ENCODE results near the gene COL20A1.

DNA sequence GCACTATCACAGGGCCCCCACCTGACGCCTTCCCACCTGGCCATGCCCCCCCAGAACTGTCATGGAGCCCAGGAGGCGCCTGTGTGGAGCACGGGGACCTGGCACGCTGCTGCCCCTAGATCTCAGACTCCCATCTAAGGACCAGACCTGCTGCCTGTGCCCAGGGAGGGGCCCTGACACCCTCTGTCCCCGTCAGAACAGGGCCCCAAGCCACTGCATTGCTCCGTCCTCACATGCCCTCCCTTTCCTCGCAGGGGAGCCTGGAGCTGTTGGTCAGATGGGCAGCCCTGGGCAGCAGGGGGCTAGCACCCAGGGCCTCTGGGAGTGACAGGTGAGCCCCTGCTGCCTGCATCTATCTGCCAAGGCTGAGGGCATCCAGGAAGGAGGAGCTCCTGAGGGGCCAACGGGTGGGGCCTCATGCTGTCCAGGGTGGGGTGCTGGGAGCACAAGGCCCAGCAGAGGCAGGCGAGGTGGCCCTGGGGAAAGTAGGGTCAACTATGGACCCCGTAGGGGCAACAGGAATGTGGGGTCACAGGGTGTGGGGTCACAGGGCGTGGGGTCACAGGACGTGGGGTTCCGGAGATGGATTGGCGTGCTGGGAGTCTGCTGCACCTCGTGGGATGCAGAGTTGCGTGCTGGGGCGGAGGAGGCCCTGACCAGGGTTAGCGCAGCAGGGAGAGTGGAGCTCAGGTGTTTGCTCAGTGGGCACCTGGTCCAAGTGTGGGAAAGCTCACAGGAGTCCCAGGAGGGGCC is 36.5 kb downstream of the COL20A1 start:
- TF ChIP-seq POLR2A (IDR thresholded peaks at IDR 0.05), result no peak
- TF ChIP-seq, protein P1, sequence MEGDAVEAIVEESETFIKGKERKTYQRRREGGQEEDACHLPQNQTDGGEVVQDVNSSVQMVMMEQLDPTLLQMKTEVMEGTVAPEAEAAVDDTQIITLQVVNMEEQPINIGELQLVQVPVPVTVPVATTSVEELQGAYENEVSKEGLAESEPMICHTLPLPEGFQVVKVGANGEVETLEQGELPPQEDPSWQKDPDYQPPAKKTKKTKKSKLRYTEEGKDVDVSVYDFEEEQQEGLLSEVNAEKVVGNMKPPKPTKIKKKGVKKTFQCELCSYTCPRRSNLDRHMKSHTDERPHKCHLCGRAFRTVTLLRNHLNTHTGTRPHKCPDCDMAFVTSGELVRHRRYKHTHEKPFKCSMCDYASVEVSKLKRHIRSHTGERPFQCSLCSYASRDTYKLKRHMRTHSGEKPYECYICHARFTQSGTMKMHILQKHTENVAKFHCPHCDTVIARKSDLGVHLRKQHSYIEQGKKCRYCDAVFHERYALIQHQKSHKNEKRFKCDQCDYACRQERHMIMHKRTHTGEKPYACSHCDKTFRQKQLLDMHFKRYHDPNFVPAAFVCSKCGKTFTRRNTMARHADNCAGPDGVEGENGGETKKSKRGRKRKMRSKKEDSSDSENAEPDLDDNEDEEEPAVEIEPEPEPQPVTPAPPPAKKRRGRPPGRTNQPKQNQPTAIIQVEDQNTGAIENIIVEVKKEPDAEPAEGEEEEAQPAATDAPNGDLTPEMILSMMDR (IDR thresholded peaks at IDR 0.05), result no peak
